ENCODE data around the gene ZNF614.
"Not testable (repeated sequence)": the region's sequence is repeated elsewhere in the genome, so short reads cannot be mapped to it uniquely, and the experiment has no call there.

ZNF614 gene

GRCh38 chr19:51980116-51980736, 48.0 kb downstream of the ZNF614 start:
- no peak overlapping the region for H3K4me3 ChIP-seq (ENCODE audit: low read depth, low read length)
- TF ChIP-seq CTCF (IDR thresholded peaks at IDR 0.05; ENCODE audit: low read depth, low read length) = no peak

GRCh38 chr19:51978882-51979281, 49.3 kb downstream of the ZNF614 start:
- no peak overlapping the region for H3K4me3 ChIP-seq (ENCODE audit: low read depth, low read length)
- TF ChIP-seq CTCF (IDR thresholded peaks at IDR 0.05; ENCODE audit: low read depth, low read length) = no peak

- no peak for TF ChIP-seq CTCF (IDR thresholded peaks at IDR 0.05; ENCODE audit: low read depth, low read length)
- no peak overlapping the region for H3K4me3 ChIP-seq (ENCODE audit: low read depth, low read length)
Observed at GRCh38 chr19:51977346-51977745, 50.8 kb downstream of the ZNF614 start.

- TF ChIP-seq CTCF (IDR thresholded peaks at IDR 0.05; ENCODE audit: low read depth, low read length) = no peak
- no peak overlapping the region for H3K4me3 ChIP-seq (ENCODE audit: low read depth, low read length)
Observed at GRCh38 chr19:51976852-51977251, 51.3 kb downstream of the ZNF614 start.

- not testable (repeated sequence) for H3K4me3 ChIP-seq (ENCODE audit: low read depth, low read length)
Observed at GRCh38 chr19:51975787-51976186, 52.4 kb downstream of the ZNF614 start.

GRCh38 chr19:51971624-51972023, 56.6 kb downstream of the ZNF614 start:
- TF ChIP-seq CTCF (IDR thresholded peaks at IDR 0.05; ENCODE audit: low read depth, low read length) = no peak
- no peak overlapping the region for H3K4me3 ChIP-seq (ENCODE audit: low read depth, low read length)

- no peak overlapping the region for H3K4me3 ChIP-seq (ENCODE audit: low read depth, low read length)
- no peak for TF ChIP-seq CTCF (IDR thresholded peaks at IDR 0.05; ENCODE audit: low read depth, low read length)
Observed at GRCh38 chr19:51970718-51971117, 57.5 kb downstream of the ZNF614 start.

GRCh38 chr19:51965583-51965982, 62.6 kb downstream of the ZNF614 start:
- TF ChIP-seq CTCF (IDR thresholded peaks at IDR 0.05; ENCODE audit: low read depth, low read length) = no peak
- no peak overlapping the region for H3K4me3 ChIP-seq (ENCODE audit: low read depth, low read length)

Measured in WI38 (cell line).